ENCODE measurements around the gene PFKFB2. TPM values are rescaled to one million over a fixed set of nuclear protein-coding genes. Genes with fewer than 3 reads are reported as not detected.

The PFKFB2 gene
- total RNA-seq, 2 experiments from 2014 or later: 3.1 to 3.5 TPM

DNA sequence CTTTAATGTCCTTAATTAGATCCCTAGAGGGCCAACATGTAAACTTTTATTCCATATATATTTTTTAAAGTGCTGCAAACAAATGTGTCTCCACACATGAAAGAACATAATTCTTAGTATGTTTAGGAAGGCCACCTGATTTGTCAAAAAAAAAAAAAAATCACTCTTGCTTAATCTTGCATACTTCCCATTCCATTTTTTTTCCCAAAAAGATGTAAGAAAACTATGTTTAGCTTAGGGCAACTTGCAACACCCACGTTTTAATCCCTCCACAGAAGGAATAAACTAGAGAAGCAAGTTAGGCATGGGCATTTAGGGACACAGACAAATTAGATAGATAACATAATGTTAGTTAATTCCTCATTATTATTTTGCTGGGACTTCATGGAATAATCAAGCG is 7.6 kb upstream of the PFKFB2 start:
- CTCF ChIA-PET: interaction anchor here (0.6 to 1.8 kb wide), 4 partner anchors 29 to 277 kb away, joined by 3 to 8 read pairs (median 4); no protein-coding TSS in a partner anchor
- H3K4me1 Mint-ChIP-seq: peaks cover 50% of the 10 kb centered on the region

DNA sequence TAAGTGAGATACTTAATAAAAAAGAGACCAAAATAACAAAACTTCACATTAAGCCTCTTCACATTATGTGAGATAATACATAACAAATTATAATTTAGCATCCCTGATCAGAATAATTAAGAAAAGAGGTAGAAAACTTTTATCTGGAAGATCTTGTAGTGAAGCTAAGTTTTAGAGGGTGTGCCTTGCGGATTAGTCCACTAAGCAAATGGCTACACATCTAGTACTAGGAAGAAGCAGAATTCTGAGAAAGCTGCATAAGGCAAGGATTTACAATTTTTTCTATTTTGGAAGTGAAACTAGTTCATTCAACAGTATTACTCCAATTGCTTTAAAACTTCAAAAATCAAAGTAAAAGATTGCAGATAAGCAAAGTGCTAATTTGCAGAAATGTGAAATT is 5.6 kb upstream of the PFKFB2 start:
- POLR2A ChIA-PET: no interaction called here
- no peaks in the 10 kb centered on the region for H3K27me3 Mint-ChIP-seq
- no peak overlapping the region for H3K4me3 Mint-ChIP-seq

More for the DNA sequence above, 7.6 kb upstream of the PFKFB2 start:
- Mint-ChIP-seq H3K9me3 (ENCODE audit: low read depth) (no peaks in the 10 kb centered on the region), H3K27me3 (no peaks in the 10 kb centered on the region), H3K36me3 (ENCODE audit: low read depth) (peaks cover 31% of the 10 kb centered on the region), H3K27ac (no peak overlapping the region), H3K4me3 (no peak overlapping the region)
- intact Hi-C loops (cut with DNase I, micrococcal nuclease): no loop called here
- no peak for ATAC-seq
- no peak for DNase-seq
- POLR2A ChIA-PET: no interaction called here

DNA sequence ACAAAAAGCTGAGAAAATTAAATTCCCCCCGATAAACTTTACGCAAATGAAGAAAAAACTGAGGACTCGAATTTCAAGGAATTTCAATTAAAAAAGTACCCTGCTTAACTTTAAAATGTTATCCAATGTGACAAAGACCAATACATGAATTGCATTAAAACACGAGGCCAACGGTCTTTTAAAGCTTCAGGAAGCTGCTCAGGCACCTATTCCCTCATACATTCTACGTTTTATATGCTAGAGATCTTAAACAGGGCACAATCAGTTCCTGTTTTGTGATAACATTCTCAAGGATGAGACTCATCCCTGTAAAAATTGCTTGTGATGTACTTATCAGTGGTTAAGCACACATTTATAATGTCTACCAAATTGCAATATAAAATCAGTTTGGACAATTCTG is 5.0 kb upstream of the PFKFB2 start:
- ChIA-PET CTCF (interaction anchor here (0.6 to 2.6 kb wide), 9 partner anchors 10 to 452 kb away, joined by 3 to 11 read pairs (median 6); no protein-coding TSS in a partner anchor), POLR2A (no interaction called here)
- Mint-ChIP-seq H3K4me1 (peaks cover 64% of the 10 kb centered on the region), H3K9me3 (ENCODE audit: low read depth) (no peaks in the 10 kb centered on the region), H3K27me3 (no peaks in the 10 kb centered on the region), H3K4me3 (no peak overlapping the region), H3K27ac (no peak overlapping the region), H3K36me3 (ENCODE audit: low read depth) (peaks cover 28% of the 10 kb centered on the region)
- intact Hi-C loops (cut with DNase I, micrococcal nuclease): no loop called here
- ATAC-seq: no peak
- no peak for DNase-seq

More for the DNA sequence above, 5.6 kb upstream of the PFKFB2 start:
- Mint-ChIP-seq H3K4me1 (peaks cover 63% of the 10 kb centered on the region), H3K9me3 (ENCODE audit: low read depth) (no peaks in the 10 kb centered on the region), H3K27ac (no peak overlapping the region), H3K36me3 (ENCODE audit: low read depth) (peaks cover 28% of the 10 kb centered on the region)
- DNase-seq (no peak), ATAC-seq (no peak)
- intact Hi-C loops (cut with DNase I, micrococcal nuclease): no loop called here
- CTCF ChIA-PET: interaction anchor here (0.6 to 2.6 kb wide), 8 partner anchors 8 to 452 kb away, joined by 3 to 11 read pairs (median 6); no protein-coding TSS in a partner anchor

GRCh38 chr1:207049054-207049453 is 4.0 kb upstream of the PFKFB2 start:
- Mint-ChIP-seq H3K9me3 (ENCODE audit: low read depth) (no peaks in the 10 kb centered on the region), H3K36me3 (ENCODE audit: low read depth) (peaks cover 28% of the 10 kb centered on the region), H3K4me1 (peaks cover 65% of the 10 kb centered on the region), H3K4me3 (peak overlapping the region; percentile 99), H3K27ac (peak overlapping the region; percentile 98), H3K27me3 (no peaks in the 10 kb centered on the region)
- no peak for ATAC-seq
- intact Hi-C loops (cut with DNase I, micrococcal nuclease): no loop called here
- POLR2A ChIA-PET: no interaction called here
- DNase-seq: no peak
- CTCF ChIA-PET: interaction anchor here (0.9 to 2.6 kb wide), 4 partner anchors 11 to 451 kb away, joined by 3 to 10 read pairs (median 4); no protein-coding TSS in a partner anchor

DNA sequence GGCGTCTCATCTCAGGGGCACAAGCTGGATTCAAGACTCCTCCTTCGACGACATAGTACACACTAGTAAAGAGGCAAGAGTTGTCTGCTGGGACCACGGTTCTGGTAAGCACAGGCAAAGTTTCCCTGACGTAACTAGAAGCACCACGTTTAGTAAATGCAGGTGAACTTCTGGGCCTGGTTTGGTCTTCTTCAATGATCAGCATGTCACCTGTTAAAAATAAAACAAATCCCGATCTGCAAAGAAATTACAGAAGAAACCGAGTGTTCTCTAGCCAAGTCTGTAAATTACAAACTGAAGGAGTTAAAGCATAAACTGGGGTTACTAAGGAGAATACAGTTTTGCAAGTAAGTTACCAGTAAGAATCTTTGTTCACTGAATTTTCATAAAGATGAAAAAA is 3.6 kb upstream of the PFKFB2 start:
- POLR2A ChIA-PET: interaction anchor here (0.7 kb wide), 1 partner anchor 546 kb away, joined by 7 read pairs; no protein-coding TSS in a partner anchor
- H3K4me1 Mint-ChIP-seq: peaks cover 68% of the 10 kb centered on the region

DNA sequence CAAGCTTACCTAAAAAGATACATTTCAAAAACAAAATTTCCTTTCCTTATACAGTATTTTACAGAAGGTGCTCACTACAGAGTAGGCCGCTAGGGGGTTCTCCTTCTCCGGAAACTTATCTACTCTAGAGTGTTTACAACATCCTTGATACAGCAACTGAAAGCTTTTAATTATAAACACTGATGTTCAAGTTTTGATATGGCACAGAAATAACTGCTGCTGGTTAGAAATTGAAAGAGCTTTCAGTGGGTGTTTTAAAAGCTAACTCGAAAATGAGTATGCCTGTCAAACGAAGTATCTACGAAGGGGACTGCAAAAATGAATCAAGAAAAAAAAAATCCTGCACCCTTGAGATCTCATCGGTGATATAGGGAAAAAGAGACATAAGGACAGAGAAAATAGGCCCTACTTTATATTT is 3.1 kb upstream of the PFKFB2 start:
- H3K4me3 Mint-ChIP-seq: peak overlapping the region; percentile 99
- no peaks in the 10 kb centered on the region for H3K27me3 Mint-ChIP-seq
- H3K36me3 Mint-ChIP-seq (ENCODE audit: low read depth): peaks cover 26% of the 10 kb centered on the region
- intact Hi-C loops (cut with DNase I, micrococcal nuclease): loop anchor here (1.0 to 10.0 kb wide), 9 partner anchors 27 to 815 kb away; partner anchors contain the start of gene CD55 (in 2 of the 2)
- ATAC-seq (peak; percentile 54), DNase-seq (peak; percentile 72)
- H3K4me1 Mint-ChIP-seq: peaks cover 65% of the 10 kb centered on the region
- peak overlapping the region; percentile 98 for H3K27ac Mint-ChIP-seq
- POLR2A ChIA-PET: interaction anchor here (0.7 to 1.0 kb wide), 2 partner anchors 271 to 547 kb away, joined by 3 to 7 read pairs; no protein-coding TSS in a partner anchor
- no peaks in the 10 kb centered on the region for H3K9me3 Mint-ChIP-seq (ENCODE audit: low read depth)
- CTCF ChIA-PET: interaction anchor here (1.0 to 1.8 kb wide), 14 partner anchors 8 to 450 kb away, joined by 3 to 8 read pairs (median 4); no protein-coding TSS in a partner anchor

More for the DNA sequence above, 3.6 kb upstream of the PFKFB2 start:
- H3K9me3 Mint-ChIP-seq (ENCODE audit: low read depth): no peaks in the 10 kb centered on the region
- peaks cover 28% of the 10 kb centered on the region for H3K36me3 Mint-ChIP-seq (ENCODE audit: low read depth)
- ATAC-seq: no peak
- CTCF ChIA-PET: interaction anchor here (0.9 to 1.8 kb wide), 12 partner anchors 9 to 451 kb away, joined by 3 to 8 read pairs (median 4); no protein-coding TSS in a partner anchor
- no peak for DNase-seq
- peak overlapping the region; percentile 98 for H3K27ac Mint-ChIP-seq
- H3K27me3 Mint-ChIP-seq: no peaks in the 10 kb centered on the region
- intact Hi-C loops (cut with DNase I, micrococcal nuclease): no loop called here
- peak overlapping the region; percentile 99 for H3K4me3 Mint-ChIP-seq

DNA sequence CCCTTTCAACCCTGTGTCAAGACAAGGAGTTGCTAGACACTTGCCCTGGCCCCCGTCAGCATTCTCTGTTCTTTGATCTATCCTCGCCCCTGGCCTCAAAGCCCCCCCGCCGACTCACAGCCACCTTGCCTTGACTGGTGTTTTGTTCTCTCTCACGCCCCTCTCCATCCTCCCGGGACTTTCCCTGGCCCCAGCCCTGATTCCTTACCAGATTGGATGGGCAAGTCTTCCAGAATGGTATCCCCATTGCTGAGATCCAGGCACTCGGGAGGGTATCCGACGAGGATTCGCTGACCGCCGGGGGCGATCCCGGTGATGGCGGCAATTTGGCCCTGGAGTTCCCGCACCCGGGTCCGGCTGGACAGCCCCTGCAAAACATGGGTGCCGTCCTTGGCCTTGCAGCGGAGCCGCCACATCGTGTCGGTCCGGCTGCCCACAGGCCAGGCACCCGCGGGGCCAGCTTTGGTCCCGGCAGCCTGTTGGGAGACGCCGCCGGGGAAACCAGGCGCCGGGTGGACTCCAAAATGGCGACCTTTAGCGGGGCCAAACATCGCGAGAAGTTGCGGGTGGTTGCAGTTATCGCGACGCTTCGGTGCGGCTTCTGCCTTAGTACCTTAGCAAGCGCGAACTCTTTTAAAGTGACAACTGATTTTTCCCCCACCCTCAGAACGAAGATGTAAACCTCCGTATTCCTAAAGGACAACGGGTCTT is 2.4 kb upstream of the PFKFB2 start:
- POLR2A ChIA-PET: interaction anchor here (1.0 kb wide), 1 partner anchor 270 kb away, joined by 3 read pairs; no protein-coding TSS in a partner anchor
- CTCF ChIA-PET: interaction anchor here (1.0 to 1.8 kb wide), 14 partner anchors 8 to 449 kb away, joined by 3 to 8 read pairs (median 4); no protein-coding TSS in a partner anchor
- peak overlapping the region; percentile 98 for H3K27ac Mint-ChIP-seq
- H3K9me3 Mint-ChIP-seq (ENCODE audit: low read depth): no peaks in the 10 kb centered on the region
- H3K27me3 Mint-ChIP-seq: no peaks in the 10 kb centered on the region
- ATAC-seq: peak; percentile 67
- intact Hi-C loops (cut with DNase I, micrococcal nuclease): loop anchor here (1.0 to 10.0 kb wide), 9 partner anchors 27 to 814 kb away; partner anchors contain the start of gene CD55 (in 2 of the 2)
- H3K4me1 Mint-ChIP-seq: peaks cover 60% of the 10 kb centered on the region
- peak overlapping the region; percentile 99 for H3K4me3 Mint-ChIP-seq
- H3K36me3 Mint-ChIP-seq (ENCODE audit: low read depth): peaks cover 23% of the 10 kb centered on the region
- DNase-seq: peak; percentile 96

- H3K27ac Mint-ChIP-seq: peak within 1 kb of the TSS; percentile 98
- peak within 1 kb of the TSS; percentile 99 for H3K4me3 Mint-ChIP-seq
- no peaks in the 10 kb centered on the region for H3K9me3 Mint-ChIP-seq (ENCODE audit: low read depth)
- DNase-seq (peak; percentile 34), ATAC-seq (no peak)
- POLR2A ChIA-PET: no interaction called here
- H3K36me3 Mint-ChIP-seq (ENCODE audit: low read depth): peaks cover 20% of the 10 kb centered on the region
- intact Hi-C loops (cut with DNase I, micrococcal nuclease): loop anchor here (2.0 to 10.0 kb wide), 5 partner anchors 269 to 813 kb away; partner anchors contain the start of gene CD55 (in 1 of the 2)
- no peaks in the 10 kb centered on the region for H3K27me3 Mint-ChIP-seq
- CTCF ChIA-PET: interaction anchor here (1.8 kb wide), 1 partner anchor 7 kb away, joined by 8 read pairs; no protein-coding TSS in a partner anchor
- H3K4me1 Mint-ChIP-seq: peaks cover 55% of the 10 kb centered on the region
Observed at GRCh38 chr1:207051191-207051943, 1.7 kb upstream of the PFKFB2 start, which contains the start of gene YOD1. Gene YOD1 (minus strand): TSS chr1:207051208. CDS start chr1:207051030, 178 bp downstream.

DNA sequence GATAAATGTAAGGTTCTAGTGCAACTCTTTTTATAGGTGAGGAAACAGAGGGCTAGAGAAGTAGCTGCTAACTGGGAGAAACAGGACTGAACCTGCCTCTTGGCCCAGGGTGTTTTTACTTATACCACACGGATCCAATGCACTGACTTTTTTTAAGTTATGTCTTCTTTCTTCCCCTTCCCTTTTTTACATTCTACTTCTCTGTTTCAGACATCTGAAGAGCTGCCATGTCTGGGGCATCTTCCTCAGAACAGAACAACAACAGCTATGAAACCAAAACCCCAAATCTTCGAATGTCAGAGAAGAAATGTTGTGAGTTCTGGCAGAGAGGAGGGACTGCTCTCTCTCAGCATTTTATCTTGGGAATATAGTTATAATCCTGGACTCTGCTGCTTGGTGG is 1.4 kb downstream of the PFKFB2 start:
- no peak overlapping the region for H3K4me3 Mint-ChIP-seq
- DNase-seq (no peak), ATAC-seq (no peak)
- peaks cover 2% of the 10 kb centered on the region for H3K36me3 Mint-ChIP-seq (ENCODE audit: low read depth)
- no peak overlapping the region for H3K27ac Mint-ChIP-seq
- H3K27me3 Mint-ChIP-seq: no peaks in the 10 kb centered on the region
- intact Hi-C loops (cut with DNase I, micrococcal nuclease): loop anchor here (5.0 to 10.0 kb wide), 3 partner anchors 283 to 810 kb away; no protein-coding TSS in a partner anchor
- H3K9me3 Mint-ChIP-seq (ENCODE audit: low read depth): no peaks in the 10 kb centered on the region
- POLR2A ChIA-PET: no interaction called here
- CTCF ChIA-PET: interaction anchor here (0.6 to 2.9 kb wide), 4 partner anchors 17 to 40 kb away, joined by 3 to 10 read pairs (median 6); no protein-coding TSS in a partner anchor
- peaks cover 33% of the 10 kb centered on the region for H3K4me1 Mint-ChIP-seq

DNA sequence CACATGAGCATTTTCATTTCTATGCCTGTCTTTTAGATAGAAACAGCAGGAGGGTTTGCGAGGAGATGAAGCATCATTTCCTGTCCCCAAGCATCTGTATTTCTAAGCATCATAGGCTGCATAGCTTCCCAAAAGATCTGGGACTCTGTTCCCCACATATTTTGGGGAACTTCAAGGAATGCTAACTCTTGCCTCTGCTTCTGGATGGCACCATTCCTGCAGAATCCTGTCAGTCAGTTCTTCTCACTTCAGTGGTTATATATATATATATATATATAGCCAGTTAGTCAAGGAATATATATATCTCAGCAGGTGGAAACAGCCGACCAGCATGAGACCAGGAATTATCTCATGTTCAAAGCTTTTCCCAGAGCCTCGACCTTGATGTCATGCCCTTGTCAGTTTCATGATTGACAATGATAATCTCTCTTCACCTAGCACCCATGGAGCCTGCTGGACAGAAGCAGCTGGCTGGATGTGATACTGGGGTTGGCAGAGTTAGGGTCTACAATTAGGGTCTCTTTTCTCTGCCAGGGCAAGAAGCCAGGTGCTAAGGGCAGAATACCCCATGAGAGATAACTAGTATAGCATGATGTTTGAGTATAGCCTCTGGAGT is 2.4 kb downstream of the PFKFB2 start:
- H3K27ac Mint-ChIP-seq: no peak overlapping the region
- DNase-seq (no peak), ATAC-seq (no peak)
- no peaks in the 10 kb centered on the region for H3K36me3 Mint-ChIP-seq (ENCODE audit: low read depth)
- H3K27me3 Mint-ChIP-seq: no peaks in the 10 kb centered on the region
- intact Hi-C loops (cut with DNase I, micrococcal nuclease): loop anchor here in 1 of 2 experiments (10.0 kb wide), 2 partner anchors 349 to 809 kb away; no protein-coding TSS in a partner anchor
- no peaks in the 10 kb centered on the region for H3K9me3 Mint-ChIP-seq (ENCODE audit: low read depth)
- no peak overlapping the region for H3K4me3 Mint-ChIP-seq
- ChIA-PET CTCF (interaction anchor here (0.8 to 1.6 kb wide), 4 partner anchors 8 to 19 kb away, joined by 4 to 7 read pairs (median 6); no protein-coding TSS in a partner anchor), POLR2A (interaction anchor here (0.7 kb wide), 1 partner anchor 15 kb away, joined by 4 read pairs; no protein-coding TSS in a partner anchor)
- peaks cover 29% of the 10 kb centered on the region for H3K4me1 Mint-ChIP-seq
